HG03039 (cell line): ENCODE measurements around the gene AGAP1.

ENCODE experiments used
- ATAC-seq: cut with Tn5 transposase; IDR thresholded peaks from one replicate; pipeline ENCODE4 v1.9.1; 2021; ENCODE audit warnings: mild to moderate bottlenecking, moderate library complexity; ENCODE audit not compliant: unreplicated experiment

AGAP1 gene

DNA sequence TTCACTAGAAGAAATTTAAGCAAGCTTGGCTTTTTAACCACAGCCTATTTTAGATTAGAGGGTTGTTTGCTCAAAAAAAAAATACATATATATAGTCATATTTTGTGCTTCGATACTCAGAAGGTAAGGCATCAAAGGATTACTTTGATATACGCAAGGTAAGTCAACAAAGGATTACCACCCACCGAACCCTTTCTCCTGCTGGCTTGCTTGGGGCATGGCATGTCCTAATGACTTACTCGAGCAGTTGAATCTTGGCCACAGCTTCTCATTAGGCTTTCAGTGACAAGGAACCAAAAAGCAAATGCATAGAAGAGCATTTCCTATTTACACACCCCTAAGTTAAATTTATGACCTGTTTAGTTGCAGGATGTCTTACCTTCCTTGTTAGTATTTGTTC is 295.7 kb downstream of the AGAP1 start:
- no peak for ATAC-seq

DNA sequence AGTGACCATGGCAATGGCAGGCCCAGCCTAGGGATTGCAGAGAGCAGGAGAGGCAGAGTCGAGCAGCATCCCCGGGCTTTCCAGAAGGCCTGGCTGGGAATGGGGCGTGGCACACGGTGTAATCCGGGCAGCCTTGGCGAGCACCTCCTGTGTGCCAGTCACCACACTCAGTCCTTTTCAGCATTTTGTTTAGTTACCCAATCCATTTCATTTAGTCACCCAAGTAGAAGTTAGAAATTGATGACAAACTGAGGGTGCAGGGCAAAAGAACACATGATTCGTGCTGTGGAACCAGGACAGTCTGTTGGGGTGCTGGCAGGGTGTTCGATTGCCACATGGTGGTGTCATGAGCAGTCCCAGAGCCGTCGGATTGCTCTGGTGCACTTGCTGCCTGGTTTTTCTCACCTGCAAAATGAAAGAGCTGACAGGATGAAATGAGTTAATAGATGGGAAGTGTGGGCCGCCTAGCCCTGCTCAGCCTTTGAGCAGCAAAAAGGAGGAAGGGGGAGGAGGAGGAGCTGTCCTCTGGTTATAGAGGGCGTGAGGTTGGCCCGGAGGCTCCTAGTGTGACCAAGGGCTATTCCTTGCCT is 299.4 kb downstream of the AGAP1 start:
- no peak for ATAC-seq

DNA sequence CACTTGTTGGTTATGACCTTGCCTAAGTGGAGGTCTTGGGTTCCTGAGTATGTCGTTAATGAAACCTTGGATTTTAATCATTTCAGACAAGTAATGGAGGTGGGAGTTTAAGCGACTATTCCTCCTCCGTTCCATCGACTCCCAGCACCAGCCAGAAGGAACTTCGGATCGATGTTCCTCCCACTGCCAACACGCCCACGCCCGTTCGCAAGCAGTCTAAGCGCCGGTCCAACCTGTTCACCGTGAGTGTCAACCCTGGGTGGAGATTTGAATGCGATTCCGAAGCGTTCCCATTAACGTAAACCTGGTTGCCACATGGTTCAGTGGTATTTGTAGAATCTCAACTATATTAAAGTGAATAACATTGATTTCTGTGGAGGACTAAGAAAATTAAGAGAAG is 305.4 kb downstream of the AGAP1 start:
- ATAC-seq: no peak

DNA sequence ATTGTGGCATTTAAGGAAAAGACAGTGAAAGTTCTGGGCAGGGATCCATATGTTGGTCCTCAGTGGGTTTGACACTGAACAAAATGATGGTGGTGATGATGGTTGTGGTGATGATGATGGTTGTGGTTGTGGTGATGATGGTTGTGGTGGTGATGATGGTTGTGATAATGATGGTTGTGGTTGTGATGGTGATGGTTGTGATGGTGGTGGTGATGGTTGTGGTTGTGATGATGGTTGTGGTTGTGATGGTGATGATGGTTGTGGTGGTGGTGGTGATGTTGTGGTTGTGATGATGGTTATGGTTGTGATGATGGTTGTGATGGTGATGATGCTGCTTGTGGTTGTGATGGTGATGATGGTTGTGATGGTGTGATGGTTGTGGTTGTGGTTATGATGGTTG is 308.7 kb downstream of the AGAP1 start:
- ATAC-seq: no peak

DNA sequence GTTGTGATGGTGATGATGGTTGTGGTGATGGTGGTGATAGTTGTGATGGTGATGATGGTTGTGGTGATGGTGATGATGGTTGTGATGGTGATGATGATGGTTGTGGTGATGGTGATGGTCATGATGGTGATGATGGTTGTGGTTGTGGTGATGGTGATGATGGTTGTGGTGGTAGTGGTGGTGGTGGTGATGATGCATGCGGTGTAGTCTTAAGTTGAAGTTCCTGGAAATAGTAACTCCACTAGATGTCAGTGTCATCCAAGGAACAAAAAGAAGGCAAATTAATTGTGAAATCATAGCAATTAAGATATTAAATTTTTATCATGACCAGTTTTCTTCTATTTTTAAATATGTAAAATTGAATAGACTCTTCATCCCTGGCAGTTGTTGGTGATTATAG is 309.2 kb downstream of the AGAP1 start:
- no peak for ATAC-seq

DNA sequence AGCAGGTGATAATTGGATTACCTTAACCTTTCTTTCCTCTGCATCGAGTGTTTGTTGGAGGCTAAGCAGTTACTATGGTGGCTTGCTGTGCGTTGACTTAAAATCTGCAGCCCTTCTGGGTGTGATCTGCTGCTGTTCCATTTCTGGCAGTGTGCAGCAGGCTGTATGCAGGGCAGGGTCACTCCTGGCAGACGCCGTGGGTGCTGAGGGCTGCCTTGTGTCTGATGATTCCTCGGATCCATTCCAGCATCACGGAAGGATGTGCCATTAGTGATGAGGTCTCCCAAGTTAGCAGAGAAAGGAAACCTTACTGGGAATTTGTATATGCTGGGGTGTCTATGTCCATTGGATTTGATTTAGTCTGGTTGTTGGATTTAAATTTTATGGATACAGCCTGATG is 310.8 kb downstream of the AGAP1 start:
- ATAC-seq: no peak

DNA sequence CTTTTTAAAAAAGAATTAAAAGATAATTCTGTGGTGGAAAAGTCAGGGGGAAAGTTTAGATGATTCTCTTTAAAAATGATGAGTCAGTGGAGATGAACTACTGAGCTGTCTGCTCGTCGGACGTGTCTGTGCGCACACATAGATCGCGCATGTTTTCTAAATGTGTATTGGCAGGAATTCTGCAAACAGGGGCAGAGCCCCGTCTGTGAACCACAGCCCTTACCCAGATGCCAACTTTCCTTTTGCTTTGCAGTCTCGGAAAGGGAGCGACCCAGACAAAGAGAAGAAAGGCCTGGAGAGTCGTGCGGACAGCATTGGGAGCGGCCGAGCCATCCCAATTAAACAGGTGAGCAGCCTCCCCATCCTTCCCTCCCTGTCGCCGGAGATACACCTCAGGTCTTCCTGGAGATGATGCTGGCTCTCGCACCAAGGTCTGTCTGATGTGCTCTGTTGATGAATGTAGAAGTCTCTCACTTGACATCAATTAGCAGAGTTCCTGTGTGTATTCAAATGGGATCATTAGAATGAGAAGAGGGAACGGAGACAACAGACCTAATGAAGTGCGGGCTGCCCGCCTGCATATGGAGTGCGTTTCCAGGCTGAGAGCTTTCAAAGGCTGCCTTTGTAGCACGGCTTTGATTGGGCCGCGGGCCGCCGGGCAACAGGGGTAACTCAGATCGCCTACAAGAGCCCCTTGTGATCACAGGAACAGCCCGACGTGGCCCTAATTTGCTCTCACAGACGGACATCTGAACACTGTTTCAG is 313.3 kb downstream of the AGAP1 start:
- ATAC-seq: no peak

DNA sequence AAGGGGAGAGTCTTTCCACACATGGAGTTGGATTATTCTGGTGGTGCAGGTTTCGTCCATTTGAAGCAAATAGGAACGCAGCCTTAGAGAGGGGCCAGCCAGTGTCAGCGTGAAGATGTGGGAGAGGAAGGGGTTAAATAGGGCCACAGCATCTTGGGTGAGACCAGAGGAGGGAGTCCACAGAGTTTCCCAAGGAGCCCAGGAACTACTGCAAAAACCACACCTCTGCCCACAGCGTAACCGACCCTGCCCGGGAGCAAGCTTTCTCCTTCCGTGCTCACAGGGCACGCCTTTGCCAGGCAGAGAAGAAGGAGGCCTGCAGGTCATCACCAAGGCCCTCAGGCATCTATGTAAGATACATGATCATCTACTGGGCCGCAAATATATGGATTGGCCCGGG is 314.5 kb downstream of the AGAP1 start:
- ATAC-seq: no peak

DNA sequence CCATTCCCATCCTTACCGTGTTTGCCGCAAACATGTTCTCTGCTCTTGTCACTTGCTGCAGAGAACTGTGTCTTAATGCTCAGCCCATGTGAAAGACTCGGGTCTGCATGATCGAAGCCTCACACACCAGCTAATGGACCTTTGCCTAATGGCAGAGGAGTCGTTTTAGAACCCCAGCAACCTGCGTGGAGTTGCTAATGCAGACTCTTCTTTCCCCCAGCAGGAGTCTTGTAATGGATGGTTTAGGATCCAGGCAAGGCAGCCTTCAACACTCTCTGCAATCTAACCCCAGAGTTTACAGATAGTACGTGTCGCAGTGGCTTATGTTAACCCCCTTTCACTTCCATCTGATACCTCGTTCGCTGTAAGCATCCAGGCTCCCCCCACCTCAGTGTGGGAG is 316.4 kb downstream of the AGAP1 start:
- ATAC-seq: no peak

DNA sequence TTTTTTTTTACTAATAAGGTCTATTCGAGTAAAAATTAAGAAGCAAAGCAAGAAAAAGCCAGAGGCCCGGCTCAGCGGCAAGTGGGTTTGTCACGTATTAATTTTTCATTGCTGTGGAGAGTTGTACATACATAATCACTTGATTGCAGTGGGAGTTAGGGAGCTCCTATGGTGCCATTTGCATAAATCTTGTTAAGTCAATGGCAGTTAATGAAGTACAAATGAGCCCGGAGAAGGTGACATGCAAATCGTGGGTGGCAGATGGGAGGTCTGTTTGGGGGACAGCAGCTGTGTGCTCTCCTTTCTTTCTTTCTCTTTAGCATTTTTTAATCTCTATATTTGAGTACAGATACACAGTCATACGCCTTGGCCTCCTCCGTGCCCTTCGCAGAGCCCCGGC is 317.0 kb downstream of the AGAP1 start:
- no peak for ATAC-seq

DNA sequence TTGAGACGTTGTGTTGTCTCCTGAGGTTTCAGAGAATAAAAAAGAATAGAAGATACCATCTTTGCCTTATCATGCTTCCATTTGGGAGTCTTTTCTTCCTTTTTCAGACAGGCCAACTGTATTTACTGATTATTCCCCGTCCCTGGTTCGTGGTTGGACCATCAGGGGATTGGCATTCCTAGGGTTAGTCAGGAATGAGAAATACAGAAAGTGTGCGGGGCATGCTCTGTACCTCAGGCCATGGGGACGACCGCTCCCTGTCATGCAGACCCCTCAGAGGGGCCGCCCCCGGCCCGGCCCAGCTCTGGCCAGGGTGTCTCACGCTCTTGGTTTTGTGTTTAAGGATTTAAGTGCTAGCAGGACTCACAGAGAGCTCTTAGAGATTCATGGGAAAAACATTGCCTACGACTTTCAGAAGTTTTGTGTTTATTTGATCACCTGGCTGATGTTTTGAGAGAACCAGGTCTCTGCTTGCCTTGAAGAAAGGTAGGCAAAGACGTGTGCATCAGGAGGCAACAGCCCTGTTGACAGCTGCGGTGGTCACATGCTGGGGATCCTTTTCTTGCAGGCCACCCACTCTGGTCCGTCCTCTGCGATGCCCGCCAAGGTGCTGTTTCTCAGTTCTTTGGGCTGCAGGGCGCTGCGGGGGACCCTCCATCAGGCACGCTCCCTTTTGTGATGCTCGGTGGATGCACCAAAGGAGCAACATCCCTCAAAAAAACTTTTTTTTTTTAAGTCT is 317.8 kb downstream of the AGAP1 start:
- no peak for ATAC-seq

DNA sequence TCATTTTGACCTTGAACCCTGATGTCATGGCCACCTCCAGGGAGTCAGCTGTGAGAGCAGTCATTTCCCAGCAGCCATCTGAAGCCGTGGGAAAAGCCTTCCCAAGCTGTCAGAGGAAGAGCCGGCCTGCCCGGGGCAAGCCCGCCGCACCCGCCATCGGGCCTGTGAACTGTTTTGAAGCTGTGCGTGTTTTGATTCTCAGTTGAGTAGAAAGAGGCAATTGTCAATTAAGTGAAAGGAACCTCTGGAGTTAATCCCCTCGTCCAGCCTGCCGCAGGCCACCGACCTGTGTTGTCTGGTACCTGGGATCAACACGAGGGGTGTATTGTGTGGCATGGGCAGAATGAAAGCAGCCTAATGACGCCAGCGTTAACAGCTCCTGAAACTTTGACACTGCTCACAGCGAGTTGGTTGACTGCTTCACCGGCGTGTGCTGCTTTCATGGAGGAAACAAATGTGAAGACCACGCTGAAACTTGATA is 318.4 kb downstream of the AGAP1 start:
- no peak for ATAC-seq

DNA sequence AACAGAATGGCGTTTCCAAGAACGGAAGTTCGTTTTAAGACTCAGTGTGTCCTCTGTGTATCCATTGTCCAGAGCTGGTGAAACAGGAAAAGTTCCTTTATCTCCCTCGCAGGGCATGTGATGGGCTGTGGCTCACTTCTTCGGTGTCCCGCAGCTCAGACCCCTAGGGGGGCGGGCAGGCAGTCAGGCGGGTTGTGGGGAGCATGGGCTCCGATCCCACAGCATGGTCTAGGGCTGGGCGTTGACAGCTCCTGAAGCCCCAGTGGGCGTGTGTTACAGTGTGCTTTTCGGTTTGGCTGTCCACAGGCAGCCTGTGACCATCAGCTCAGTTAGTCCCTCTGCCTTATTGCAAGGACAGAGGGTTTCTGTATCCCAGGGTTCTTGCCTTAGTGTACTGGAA is 319.6 kb downstream of the AGAP1 start:
- ATAC-seq: no peak

DNA sequence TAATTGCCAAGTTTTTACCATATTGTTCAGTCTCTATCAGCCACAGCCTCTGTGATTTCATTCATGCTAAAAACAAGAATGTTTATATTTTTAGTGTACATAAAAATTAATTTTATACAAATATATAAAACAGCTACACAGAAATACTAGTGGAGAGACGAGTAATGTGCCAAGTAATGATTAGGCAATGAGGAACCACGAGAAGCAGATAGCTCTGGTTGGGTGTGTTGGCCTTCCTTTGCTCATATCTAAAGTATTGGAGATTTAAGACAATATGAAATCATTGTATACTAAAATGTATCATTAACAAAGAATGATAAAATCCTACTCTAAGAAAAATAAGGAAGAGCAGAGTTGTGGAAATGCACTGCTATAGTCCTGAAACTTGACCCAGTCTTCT is 326.7 kb downstream of the AGAP1 start:
- no peak for ATAC-seq

DNA sequence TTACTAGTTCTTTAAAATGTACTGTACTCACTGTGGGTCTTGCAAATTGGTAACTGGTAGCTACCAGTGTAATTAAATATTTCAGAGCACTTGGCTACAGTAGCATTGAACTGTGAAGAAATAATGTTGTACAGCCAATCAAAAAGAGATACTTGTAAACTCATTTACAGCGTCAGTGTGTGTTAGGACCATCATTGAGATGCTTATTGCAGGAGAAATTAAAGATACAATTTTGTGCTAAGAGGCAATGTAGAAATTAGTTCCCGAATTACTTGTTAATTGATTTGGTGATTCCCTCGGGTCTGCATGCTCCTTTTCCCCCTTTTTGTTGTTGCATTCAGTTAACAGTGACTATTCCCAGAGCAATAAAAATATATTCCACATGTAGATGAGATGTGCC is 330.5 kb downstream of the AGAP1 start:
- ATAC-seq: no peak

DNA sequence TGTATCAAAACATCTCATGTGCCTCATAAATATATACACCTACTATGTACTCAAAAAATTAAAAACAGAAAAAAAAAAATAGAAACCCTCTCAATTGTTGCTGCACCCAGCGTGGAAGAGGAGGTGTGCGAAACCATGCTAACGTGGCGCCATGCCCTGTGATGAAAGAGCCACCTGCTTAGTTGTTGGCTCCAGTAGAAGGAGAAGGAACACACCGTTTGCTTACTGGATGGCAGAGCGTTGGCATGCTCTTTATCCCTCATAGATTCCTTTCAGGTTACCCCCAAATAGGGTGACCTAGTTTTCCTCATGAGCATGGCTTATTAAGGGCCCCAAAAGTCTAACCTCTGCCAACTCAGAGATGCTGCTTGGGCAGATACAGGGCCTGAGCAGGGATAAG is 332.1 kb downstream of the AGAP1 start:
- no peak for ATAC-seq

DNA sequence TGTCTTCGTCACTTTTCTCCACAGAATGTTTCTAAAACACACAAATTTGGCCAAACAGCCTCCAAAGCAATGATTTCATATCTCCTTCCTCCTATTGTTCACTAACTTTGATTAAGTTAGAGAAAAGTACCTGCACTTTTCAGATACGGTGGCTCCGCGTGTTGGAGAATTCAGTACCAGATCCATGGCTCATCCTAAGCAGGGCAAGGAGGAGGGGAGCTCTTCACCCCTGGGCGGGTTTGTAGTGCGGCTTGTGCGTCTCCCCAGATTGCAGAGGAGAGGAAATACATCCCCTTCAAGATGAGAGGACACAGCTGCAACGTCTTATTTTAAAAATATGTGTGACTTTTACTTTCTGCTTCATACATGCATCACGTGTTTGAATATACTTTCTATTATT is 333.0 kb downstream of the AGAP1 start:
- ATAC-seq: no peak

DNA sequence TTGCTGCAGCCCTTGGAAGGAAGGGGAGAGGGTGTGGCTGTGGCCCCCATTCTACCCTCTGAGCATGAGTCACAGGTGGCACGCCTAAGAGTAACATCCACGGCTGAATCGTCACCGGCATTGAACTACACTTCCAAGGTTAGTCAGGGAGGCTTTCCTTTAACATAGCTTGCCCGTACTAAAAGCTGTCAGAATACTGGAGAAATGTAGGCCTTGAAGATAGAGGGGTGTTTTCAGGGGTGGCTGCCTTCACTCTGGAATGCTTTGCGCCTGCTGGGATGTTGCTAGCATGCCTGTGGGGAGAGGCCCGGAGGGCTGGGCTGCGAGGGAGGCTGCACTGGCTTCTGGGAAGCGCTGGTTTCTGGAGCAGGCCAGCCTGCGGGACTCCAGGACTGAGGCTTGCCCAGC is 333.7 kb downstream of the AGAP1 start:
- no peak for ATAC-seq

DNA sequence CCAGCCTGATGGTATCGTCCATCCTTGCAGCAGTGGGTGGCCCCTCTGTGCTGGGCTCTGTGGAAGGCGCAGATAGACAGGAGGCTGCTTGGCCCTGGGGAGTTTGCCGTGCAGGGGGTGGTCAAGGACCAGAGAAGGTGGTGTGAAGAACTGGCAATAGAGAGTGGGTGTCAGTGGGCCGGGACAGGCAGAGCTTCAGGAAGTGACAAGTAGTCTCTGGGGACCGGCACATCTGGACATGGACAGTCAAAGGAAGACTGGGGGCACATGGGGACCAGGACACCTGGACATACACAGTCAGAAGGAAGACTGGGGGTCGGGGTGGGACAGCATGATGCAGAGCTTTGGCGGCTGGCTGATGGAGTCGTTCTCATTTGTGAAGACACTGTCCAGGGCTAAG is 335.9 kb downstream of the AGAP1 start:
- no peak for ATAC-seq

DNA sequence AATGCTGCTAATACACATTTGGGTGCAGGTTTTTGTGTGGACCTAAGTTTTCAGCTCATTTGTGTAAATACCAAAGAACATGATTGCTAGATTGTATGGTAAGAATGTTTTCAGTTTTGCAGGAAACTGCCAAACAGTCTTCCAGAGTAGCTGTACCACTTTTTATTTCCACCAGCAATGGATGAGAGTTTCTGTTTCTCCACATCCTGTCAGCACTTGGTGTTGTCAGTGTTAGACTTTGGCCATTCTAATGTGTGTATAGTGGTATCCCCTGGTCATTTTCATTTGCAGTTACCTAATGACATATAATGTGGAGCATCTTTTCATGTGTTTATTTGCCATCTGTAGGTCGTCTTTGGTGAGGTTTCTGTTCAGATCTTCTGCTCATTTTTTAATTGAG is 337.9 kb downstream of the AGAP1 start:
- ATAC-seq: no peak

DNA sequence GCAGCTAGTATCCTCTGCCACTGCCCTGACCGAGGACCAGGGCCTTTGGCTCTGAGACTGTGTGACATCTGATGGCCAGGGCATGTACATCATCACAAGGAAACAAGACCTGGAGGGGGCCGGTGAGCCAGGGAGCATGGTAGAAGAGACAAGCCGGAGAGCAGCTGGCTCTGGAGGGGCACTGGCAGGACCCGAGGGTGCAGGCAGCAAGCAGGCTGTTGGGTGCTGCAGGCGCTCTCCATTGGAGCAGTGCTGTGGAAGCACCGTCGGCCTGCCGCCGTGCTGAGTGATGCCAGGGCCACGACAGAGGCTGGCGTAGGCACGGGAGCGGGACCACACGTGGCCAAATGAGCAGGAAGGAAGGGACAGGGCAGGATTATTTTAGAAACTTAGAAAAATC is 339.1 kb downstream of the AGAP1 start:
- no peak for ATAC-seq

DNA sequence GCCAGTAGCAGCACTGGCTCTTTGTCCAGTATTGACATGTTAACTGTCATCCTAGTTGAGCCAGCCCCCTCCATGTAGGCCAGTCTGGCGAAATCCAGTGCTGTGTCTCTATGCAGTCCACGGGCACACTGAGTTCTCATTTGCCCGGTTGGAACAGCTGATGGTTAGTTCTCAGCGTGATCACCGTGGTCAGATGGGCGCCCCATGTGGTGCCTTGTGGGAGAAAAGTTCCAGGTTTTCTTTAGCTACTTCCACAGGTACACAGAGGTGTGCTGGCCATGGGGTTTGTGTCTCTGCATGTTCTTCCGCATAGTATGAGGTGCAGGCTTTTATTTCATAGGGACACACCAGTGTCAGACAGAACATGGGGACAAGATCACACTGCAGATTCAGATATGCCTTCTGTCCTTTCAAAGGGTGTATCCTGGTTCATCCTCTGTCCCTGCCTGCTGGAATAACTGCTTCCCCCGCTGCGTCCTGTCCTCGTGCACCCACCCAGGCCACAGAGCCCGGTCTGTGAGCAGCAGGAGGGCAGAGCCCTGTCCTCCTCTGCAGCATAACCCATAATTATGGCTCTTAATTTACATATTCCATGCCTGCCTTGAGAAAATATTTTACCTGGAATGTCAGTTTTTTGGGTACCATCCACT is 340.3 kb downstream of the AGAP1 start:
- ATAC-seq: no peak
